Measurements from ENCODE around the gene TCF4.

- TF ChIP-seq REST (IDR thresholded peaks at IDR 0.05; ENCODE audit: low read depth, low read length) (no peak), USF2 (IDR thresholded peaks at IDR 0.05; ENCODE audit: borderline replicate concordance, low read depth, low read length) (no peak), CTCF (IDR thresholded peaks at IDR 0.05) (no peak), YY1 (IDR thresholded peaks at IDR 0.05; ENCODE audit: low read depth) (no peak), RAD21 (IDR thresholded peaks at IDR 0.05; ENCODE audit: low read length) (no peak), MAX (IDR thresholded peaks at IDR 0.05; ENCODE audit: low read depth) (no peak), NRF1 (IDR thresholded peaks at IDR 0.05; ENCODE audit: low read depth, low read length) (no peak), TAF1 (IDR thresholded peaks at IDR 0.05; ENCODE audit: borderline replicate concordance, low read depth, low read length) (no peak), SMC3 (IDR thresholded peaks at IDR 0.05; ENCODE audit: low read depth, low read length) (no peak), RFX5 (IDR thresholded peaks at IDR 0.05; ENCODE audit: low read length) (no peak)
Observed at GRCh38 chr18:55306359-55307024, 281.5 kb downstream of the TCF4 start.
